Endothelial cell of umbilical vein (primary cell): ENCODE measurements around the gene PAOX. TPM values are rescaled to one million over a fixed set of nuclear protein-coding genes. Genes with fewer than 3 reads are reported as not detected.
"Not testable (repeated sequence)": the region's sequence is repeated elsewhere in the genome, so short reads cannot be mapped to it uniquely, and the experiment has no call there.

ENCODE experiments used
- BruUV-seq: library from RNA; stranded (reverse); fragments of 400-500 nt; replicated peaks from 2 replicates; lab custom pipeline; 2021; lab: Mats Ljungman, UMichigan
- CTCF ChIA-PET: fragments of 300-600, 350-600 bp; sonication (Branson Sonifier 250); formaldehyde crosslinking; loops from one replicate; lab custom pipeline; 2021; ENCODE audit warnings: antibody characterized with exemption, inconsistent platforms; lab: Charles Lee
- POLR2A ChIA-PET: fragments of 300-600, 350-600 bp; sonication (Branson Sonifier 250); formaldehyde crosslinking; loops from one replicate; lab custom pipeline; 2021; ENCODE audit warnings: antibody characterized with exemption, inconsistent platforms; lab: Charles Lee
- DNase-seq: peaks from one replicate; pipeline ENCODE4 v3.0.0-alpha.2; 2011; ENCODE audit warnings: low read depth, low spot score
- FAIRE-seq: peaks from 2 replicates; lab custom pipeline; 2011; peaks lifted over from hg19 to GRCh38; lab: Jason Lieb, UNC
- H2AFZ ChIP-seq: 2 replicates; pipeline ENCODE4 v1.6.0; 2012; ENCODE audit warnings: low read depth, low read length, control low read depth, inconsistent platforms
- H3K27ac ChIP-seq: 2 replicates; pipeline ENCODE4 v1.5.1; 2011; ENCODE audit warnings: low read depth, mild to moderate bottlenecking, control low read depth, low read length, moderate library complexity; ENCODE audit not compliant: insufficient read depth
- H3K27me3 ChIP-seq, 2 experiments: 2 replicates each; pipeline versions ENCODE4 v1.6.0 to v1.6.1; 2011; ENCODE audit warnings: low read length in 2 of 2, mixed read lengths in 1 of 2; ENCODE audit not compliant: control insufficient read depth in 2 of 2, insufficient read depth in 2 of 2
- H3K36me3 ChIP-seq, 2 experiments: 2 replicates in 1 of 2; 3 replicates in 1 of 2; pipeline ENCODE4 v1.5.1; 2011; ENCODE audit warnings: low read length in 2 of 2, mild to moderate bottlenecking in 1 of 2, moderate library complexity in 1 of 2; ENCODE audit not compliant: control insufficient read depth in 2 of 2, insufficient read depth in 2 of 2; ENCODE audit errors: extremely low read depth in 1 of 2
- H3K4me1 ChIP-seq: 3 replicates; pipeline ENCODE4 v1.5.1; 2011; ENCODE audit warnings: mild to moderate bottlenecking, low read length; ENCODE audit not compliant: control insufficient read depth, insufficient read depth; ENCODE audit errors: extremely low read depth
- H3K4me2 ChIP-seq: 2 replicates; pipeline ENCODE4 v1.6.1; 2011; ENCODE audit warnings: low read length, control low read depth, mixed read lengths; ENCODE audit not compliant: insufficient read depth
- H3K4me3 ChIP-seq, 3 experiments: fragments of 200-600 bp in 1 of 3; sonication (generic), shearing (Covaris generic) in 1 of 3; replicated peaks in 1 of 3; 2 replicates each; pipeline ENCODE4 v1.5.1; 2011 to 2016; ENCODE audit warnings: control low read depth in 3 of 3, low read length in 3 of 3, mild to moderate bottlenecking in 2 of 3, inconsistent platforms in 1 of 3, low read depth in 1 of 3, moderate library complexity in 1 of 3; ENCODE audit not compliant: insufficient read depth in 1 of 3
- H3K79me2 ChIP-seq: 2 replicates; pipeline ENCODE4 v1.6.0; 2012; ENCODE audit warnings: low read length, inconsistent platforms; ENCODE audit not compliant: control insufficient read depth, insufficient read depth
- H3K9ac ChIP-seq: replicated peaks from 2 replicates; pipeline ENCODE3; 2011; ENCODE audit warnings: low read length, control low read depth; ENCODE audit not compliant: insufficient read depth; ENCODE audit errors: extremely low read depth
- H3K9me1 ChIP-seq: replicated peaks from 3 replicates; pipeline ENCODE4 v1.6.0; 2011; ENCODE audit warnings: mild to moderate bottlenecking, low read length; ENCODE audit not compliant: control insufficient read depth, insufficient read depth; ENCODE audit errors: extremely low read depth
- H3K9me3 ChIP-seq: replicated peaks from 2 replicates; pipeline ENCODE4 v1.5.1; 2012; ENCODE audit warnings: low read length, inconsistent platforms; ENCODE audit not compliant: control insufficient read depth, insufficient read depth
- H4K20me1 ChIP-seq: replicated peaks from 2 replicates; pipeline ENCODE3; 2011; ENCODE audit warnings: mild to moderate bottlenecking, low read length; ENCODE audit not compliant: control insufficient read depth, insufficient read depth; ENCODE audit errors: extremely low read depth
- CTCF ChIP-seq, 2 donors: IDR thresholded peaks; 1 replicate in 1 of 2; 2 replicates in 1 of 2; pipeline ENCODE4 v1.5.1; 2011; ENCODE audit warnings: low read length in 2 of 2, mild to moderate bottlenecking in 2 of 2, moderate library complexity in 2 of 2, control low read depth in 1 of 2, inconsistent platforms in 1 of 2, low read depth in 1 of 2; ENCODE audit not compliant: insufficient read depth in 1 of 2; ENCODE audit errors: extremely low read depth in 1 of 2
- EZH2 ChIP-seq: IDR thresholded peaks from 2 replicates; pipeline ENCODE4 v1.6.1; 2012; ENCODE audit warnings: borderline replicate concordance, low read depth, mild to moderate bottlenecking, moderate library complexity, low read length, inconsistent platforms; ENCODE audit not compliant: severe bottlenecking
- FOS ChIP-seq: IDR thresholded peaks from 2 replicates; pipeline ENCODE4 v1.6.1; 2011; ENCODE audit warnings: mild to moderate bottlenecking, low read length, moderate library complexity, borderline replicate concordance; ENCODE audit not compliant: insufficient read depth
- GATA2 ChIP-seq: IDR thresholded peaks from 2 replicates; pipeline ENCODE4 v1.7.0; 2011; ENCODE audit warnings: low read depth, mild to moderate bottlenecking, moderate library complexity, mixed read lengths, low read length; ENCODE audit not compliant: insufficient read length, insufficient read depth
- JUN ChIP-seq: IDR thresholded peaks from 2 replicates; pipeline ENCODE4 v1.6.1; 2011; ENCODE audit warnings: borderline replicate concordance, low read depth; ENCODE audit not compliant: insufficient read length, insufficient read depth
- POLR2AphosphoS5 ChIP-seq: IDR thresholded peaks from 2 replicates; pipeline ENCODE4 v1.6.1; 2012; ENCODE audit warnings: low read depth, mild to moderate bottlenecking, control low read depth, low read length, moderate library complexity; ENCODE audit not compliant: insufficient read depth
- dilution Hi-C: fragments of 300-500 bp; cut with MboI; formaldehyde crosslinking; loops from one replicate; pipeline ENCODE4 v1.15.0; 2019; ENCODE audit warnings: low sequenced_read_pairs; ENCODE audit not compliant: extremely low pct_ligation_motif_present
- intact Hi-C: fragments of 100-400 bp; cut with micrococcal nuclease; formaldehyde crosslinking; loops from one replicate; pipeline ENCODE4 v1.10.0; 2022
- polyA plus RNA-seq, 4 experiments: library from polyadenylated mRNA; depleted of rRNA in 3 of 4; stranded (reverse) in 3 of 4; unstranded in 1 of 4; fragments of >200 nt; gene quantifications; 2 replicates each; pipeline versions ENCODE4 v1.2.1 to v1.2.3, GENCODE V29; 2011 to 2012; ENCODE audit warnings: missing spikeins in 1 of 4
- total RNA-seq: library from RNA; stranded (reverse); gene quantifications from 2 replicates; pipeline ENCODE4 v1.2.3, GENCODE V29; 2021

PAOX gene
- total and polyA plus RNA-seq, 2 donors (not counting 3 experiments of a cell fraction or from before 2014, with no cell fraction given), result 2.6 to 3.8 TPM

GRCh38 chr10:133412381-133412711 is 33.3 kb downstream of the PAOX start:
- Histone ChIP-seq H3K4me3 (no peak overlapping the region), H3K79me2 (peaks cover 39% of the 10 kb centered on the region), H3K36me3 (peaks cover 7 to 11% of the 10 kb centered on the region in 2 experiments), H4K20me1 (peaks cover 5% of the 10 kb centered on the region), H3K9ac (no peak overlapping the region), H3K27ac (no peak overlapping the region), H3K27me3 (no peaks in the 10 kb centered on the region), H2AFZ (no peak overlapping the region), H3K4me1 (no peaks in the 10 kb centered on the region), H3K4me2 (no peak overlapping the region), H3K9me1 (peaks cover 2% of the 10 kb centered on the region), H3K9me3 (no peaks in the 10 kb centered on the region)
- ChIA-PET POLR2A (no interaction called here), CTCF (no interaction called here)
- no TSS peak for BruUV-seq
- FAIRE-seq (no peak), DNase-seq (no peak)
- intact Hi-C loops (no loop called here), dilution Hi-C loops (no loop called here)
- TF ChIP-seq GATA2 (no peak), EZH2 (no peak), JUN (no peak), CTCF (IDR thresholded peaks at IDR 0.05; ENCODE audit: extremely low read depth in 1 of 2, insufficient read depth in 1 of 2, low read depth in 1 of 2, low read length in 2 of 2) (no peak), POLR2AphosphoS5 (no peak), FOS (no peak)

- FAIRE-seq, H3K27me3 ChIP-seq, POLR2A ChIA-PET, H3K4me2 ChIP-seq, H3K4me1 ChIP-seq, H3K27ac ChIP-seq, H3K9me3 ChIP-seq, DNase-seq, dilution Hi-C loops, H2AFZ ChIP-seq, BruUV-seq, H4K20me1 ChIP-seq, CTCF ChIA-PET, H3K9me1 ChIP-seq, intact Hi-C loops, H3K4me3 ChIP-seq, H3K9ac ChIP-seq: not testable (repeated sequence)
- Histone ChIP-seq H3K79me2 (peaks cover 22% of the 10 kb centered on the region), H3K36me3 (peaks cover 10 to 13% of the 10 kb centered on the region in 2 experiments)
Observed at GRCh38 chr10:133414401-133414800, 35.3 kb downstream of the PAOX start.
